HepG2 (cell line): Measurements from ENCODE around the gene METTL13. TPM values are rescaled to one million over a fixed set of nuclear protein-coding genes. Genes with fewer than 3 reads are reported as not detected.

Source experiments
- ATAC-seq: fragments of 200-7000 bp; cut with Tn5 transposase; 3 replicates; pipeline ENCODE4 v1.9.1; 2020; ENCODE audit warnings: mild to moderate bottlenecking, moderate library complexity
- Bru-seq: library from RNA; stranded (reverse); fragments of 400-500 nt; gene quantifications from one replicate; lab custom pipeline; 2021; lab: Mats Ljungman, UMichigan
- BruChase-seq, 2 experiments: library from RNA; stranded (reverse); fragments of 400-500 nt; gene quantifications; one replicate each; lab custom pipeline; 2021; lab: Mats Ljungman, UMichigan
- BruUV-seq: library from RNA; stranded (reverse); fragments of 400-500 nt; replicated peaks from 2 replicates; lab custom pipeline; 2021; lab: Mats Ljungman, UMichigan
- CTCF ChIA-PET: fragments of 300-600 bp; formaldehyde crosslinking; extraction: SDS; loops from one replicate; lab custom pipeline; 2021; ENCODE audit warnings: low total read pairs, inconsistent platforms, low intra/inter-chr PET ratio; lab: Yijun Ruan, JAX
- POLR2A ChIA-PET: fragments of 350-600 bp; sonication (Branson Sonifier 250); formaldehyde crosslinking; loops from one replicate; lab custom pipeline; 2020; ENCODE audit warnings: antibody characterized with exemption, inconsistent platforms; lab: Yijun Ruan, JAX
- DNase-seq: peaks from one replicate; pipeline ENCODE4 v3.0.0-alpha.2; 2015; ENCODE audit warnings: low spot score
- FAIRE-seq: peaks from 3 replicates; lab custom pipeline; 2011; peaks lifted over from hg19 to GRCh38; lab: Jason Lieb, UNC
- H2AFZ ChIP-seq: one replicate; pipeline ENCODE4 v1.6.1; 2011; ENCODE audit warnings: low read length, inconsistent platforms
- H3K27ac ChIP-seq: fragments of 300-600 bp; 3 replicates; pipeline ENCODE4 v1.8.0; 2011; ENCODE audit warnings: mixed run types, mild to moderate bottlenecking, mixed read lengths, low read length, inconsistent platforms; ENCODE audit not compliant: insufficient read depth; ENCODE audit errors: extremely low read length
- H3K27me3 ChIP-seq, 2 experiments: fragments of 200-600 bp in 1 of 2; 2 replicates in 1 of 2; 3 replicates in 1 of 2; pipeline versions ENCODE4 v1.6.0 to v1.8.0; 2011; ENCODE audit warnings: low read length in 2 of 2, mild to moderate bottlenecking in 2 of 2, moderate library complexity in 2 of 2, inconsistent platforms in 1 of 2; ENCODE audit not compliant: insufficient read depth in 2 of 2, control insufficient read depth in 1 of 2
- H3K36me3 ChIP-seq, 2 experiments: fragments of 200-600 bp in 1 of 2; replicated peaks in 1 of 2; 2 replicates in 1 of 2; 3 replicates in 1 of 2; pipeline versions ENCODE4 v1.5.1 to v1.8.0; 2011; ENCODE audit warnings: low read length in 2 of 2, inconsistent platforms in 1 of 2; ENCODE audit not compliant: insufficient read depth in 2 of 2, control insufficient read depth in 1 of 2
- H3K4me1 ChIP-seq: 2 replicates; pipeline ENCODE4 v1.5.1; 2012; ENCODE audit warnings: low read length, inconsistent platforms; ENCODE audit not compliant: insufficient read depth
- H3K4me2 ChIP-seq: 2 replicates; pipeline ENCODE4 v1.6.0; 2011; ENCODE audit warnings: low read depth, low read length, inconsistent platforms
- H3K4me3 ChIP-seq, 3 experiments: fragments of 200-600 bp in 1 of 3; sonication (generic), shearing (Covaris generic) in 1 of 3; replicated peaks in 1 of 3; 2 replicates each; pipeline ENCODE4 v1.5.1; 2011 to 2016; ENCODE audit warnings: low read length in 3 of 3, inconsistent platforms in 2 of 3, low read depth in 2 of 3, mild to moderate bottlenecking in 2 of 3, control low read depth in 1 of 3, mixed read lengths in 1 of 3; ENCODE audit not compliant: insufficient read depth in 1 of 3
- H3K79me2 ChIP-seq: one replicate; pipeline ENCODE4 v1.6.1; 2011; ENCODE audit warnings: low read length, inconsistent platforms; ENCODE audit not compliant: insufficient read depth
- H3K9ac ChIP-seq: 2 replicates; pipeline ENCODE4 v1.6.0; 2011; ENCODE audit warnings: mild to moderate bottlenecking, low read depth, low read length, inconsistent platforms; ENCODE audit not compliant: insufficient read depth
- H3K9me3 ChIP-seq: 2 replicates; pipeline ENCODE4 v1.5.1; 2012; ENCODE audit warnings: mild to moderate bottlenecking, low read length
- H4K20me1 ChIP-seq: 2 replicates; pipeline ENCODE4 v1.6.0; 2011; ENCODE audit warnings: inconsistent platforms, mild to moderate bottlenecking, low read length, moderate library complexity; ENCODE audit not compliant: insufficient read depth
- EP300 ChIP-seq, 3 experiments: sonication (generic) in 1 of 3; formaldehyde crosslinking in 1 of 3; IDR thresholded peaks; 2 replicates each; pipeline versions ENCODE4 v1.5.1 to v1.6.1; 2011 to 2020; ENCODE audit warnings: low read depth in 2 of 3, low read length in 2 of 3, borderline replicate concordance in 1 of 3, improper control_type of control experiment in 1 of 3, mild to moderate bottlenecking in 1 of 3, missing genetic modification reagents in 1 of 3, moderate library complexity in 1 of 3
- ESRRA ChIP-seq: sonication (generic); formaldehyde crosslinking; IDR thresholded peaks from 2 replicates; pipeline ENCODE4 v1.5.1; 2020; ENCODE audit warnings: mild to moderate bottlenecking, low read depth, missing genetic modification reagents
- HOXA9 ChIP-seq: sonication (generic); formaldehyde crosslinking; IDR thresholded peaks from 2 replicates; pipeline ENCODE4 v1.8.1; 2022; ENCODE audit warnings: missing genetic modification reagents, mild to moderate bottlenecking, moderate library complexity, borderline replicate concordance
- KLF12 ChIP-seq: sonication (generic); formaldehyde crosslinking; IDR thresholded peaks from 2 replicates; pipeline ENCODE4 v1.4.0; 2020; ENCODE audit warnings: missing genetic modification reagents, borderline replicate concordance
- KMT2B ChIP-seq: IDR thresholded peaks from 2 replicates; pipeline ENCODE4 v1.6.1; 2016; ENCODE audit warnings: missing genetic modification reagents, missing compliant biosample characterization
- NCOA1 ChIP-seq: sonication (generic); formaldehyde crosslinking; IDR thresholded peaks from 2 replicates; pipeline ENCODE4 v1.9.0; 2021; ENCODE audit warnings: missing genetic modification reagents
- PAWR ChIP-seq: sonication (generic); formaldehyde crosslinking; IDR thresholded peaks from 2 replicates; pipeline ENCODE4 v1.4.0; 2020; ENCODE audit warnings: missing genetic modification reagents, mild to moderate bottlenecking, borderline replicate concordance
- TARDBP ChIP-seq: sonication (generic); formaldehyde crosslinking; IDR thresholded peaks from 2 replicates; pipeline ENCODE4 v1.8.0; 2022; ENCODE audit warnings: mild to moderate bottlenecking, missing genetic modification reagents
- WIZ ChIP-seq: sonication (generic); formaldehyde crosslinking; IDR thresholded peaks from 2 replicates; pipeline ENCODE4 v1.5.1; 2020; ENCODE audit warnings: mild to moderate bottlenecking, missing genetic modification reagents
- ZFP36L1 ChIP-seq: sonication (generic); formaldehyde crosslinking; IDR thresholded peaks from 2 replicates; pipeline ENCODE4 v1.8.0; 2022; ENCODE audit warnings: mild to moderate bottlenecking, missing genetic modification reagents, moderate library complexity
- ZFX ChIP-seq: sonication (generic); formaldehyde crosslinking; IDR thresholded peaks from 2 replicates; pipeline ENCODE4 v1.4.0; 2020; ENCODE audit warnings: mild to moderate bottlenecking, low read depth, missing genetic modification reagents, moderate library complexity
- ZFY ChIP-seq: sonication (generic); formaldehyde crosslinking; IDR thresholded peaks from 2 replicates; pipeline ENCODE4 v1.4.0; 2020; ENCODE audit warnings: missing genetic modification reagents
- ZNF337 ChIP-seq: sonication (generic); formaldehyde crosslinking; IDR thresholded peaks from 2 replicates; pipeline ENCODE4 v1.5.1; 2020; ENCODE audit warnings: missing genetic modification reagents, low read depth, mild to moderate bottlenecking, borderline replicate concordance
- ZNF619 ChIP-seq: sonication (generic); formaldehyde crosslinking; IDR thresholded peaks from 2 replicates; pipeline ENCODE4 v1.4.0; 2020; ENCODE audit warnings: mild to moderate bottlenecking, missing genetic modification reagents
- ZNF839 ChIP-seq: sonication (generic); formaldehyde crosslinking; IDR thresholded peaks from 2 replicates; pipeline ENCODE4 v1.4.0; 2020; ENCODE audit warnings: missing genetic modification reagents, mild to moderate bottlenecking, borderline replicate concordance
- WGBS: methylation state at CpG from one replicate; pipeline ENCODE4 v1.1.6; 2017; ENCODE audit warnings: low lambda C conversion rate; 5-methylcytosine and 5-hydroxymethylcytosine counted together
- in situ Hi-C: cut with HindIII; loops from 2 replicates; pipeline ENCODE4 v1.10.0; 2017; ENCODE audit warnings: low pct_unique_long_range_greater_than_20kb; ENCODE audit not compliant: extremely low pct_ligation_motif_present
- intact Hi-C: fragments of 100-400 bp; cut with micrococcal nuclease; formaldehyde crosslinking; loops from one replicate; pipeline ENCODE4 v1.10.0; 2022; ENCODE audit not compliant: unreplicated experiment
- long read RNA-seq, 2 experiments: library from RNA in 1 of 2; library from polyadenylated mRNA in 1 of 2; stranded (forward) in 1 of 2; unstranded in 1 of 2; transcript quantifications; one replicate each; pipeline ENCODE4 v2.0.0, GENCODE V29; 2019 to 2022
- polyA minus RNA-seq, 3 experiments: library from RNA; depleted of rRNA, polyadenylated mRNA; stranded (reverse); fragments of >200 nt; gene quantifications; 2 replicates each; pipeline ENCODE4 v1.2.3, GENCODE V29; 2011; ENCODE audit warnings: low replicate concordance in 1 of 3
- polyA plus RNA-seq, 8 experiments: library from polyadenylated mRNA; depleted of rRNA in 3 of 8; stranded (reverse) in 7 of 8; unstranded in 1 of 8; fragments of >200 nt; fragmentation: Illumina TruSeq in 4 of 8; extraction: Trizol in 4 of 8; gene quantifications; 2 replicates each; pipeline versions ENCODE4 v1.2.1 to v1.2.3, GENCODE V29; 2011 to 2016; ENCODE audit warnings: low read depth in 4 of 8, missing spikeins in 1 of 8, mixed read lengths in 1 of 8; ENCODE audit not compliant: insufficient read depth in 1 of 8
- total RNA-seq, 5 experiments: library from RNA; depleted of rRNA; stranded (reverse); fragments of >200 nt; fragmentation: Illumina TruSeq; extraction: Trizol; gene quantifications; 2 replicates each; pipeline ENCODE4 v1.2.3, GENCODE V29; 2016; ENCODE audit warnings: low read depth in 1 of 5

The METTL13 gene, protein sequence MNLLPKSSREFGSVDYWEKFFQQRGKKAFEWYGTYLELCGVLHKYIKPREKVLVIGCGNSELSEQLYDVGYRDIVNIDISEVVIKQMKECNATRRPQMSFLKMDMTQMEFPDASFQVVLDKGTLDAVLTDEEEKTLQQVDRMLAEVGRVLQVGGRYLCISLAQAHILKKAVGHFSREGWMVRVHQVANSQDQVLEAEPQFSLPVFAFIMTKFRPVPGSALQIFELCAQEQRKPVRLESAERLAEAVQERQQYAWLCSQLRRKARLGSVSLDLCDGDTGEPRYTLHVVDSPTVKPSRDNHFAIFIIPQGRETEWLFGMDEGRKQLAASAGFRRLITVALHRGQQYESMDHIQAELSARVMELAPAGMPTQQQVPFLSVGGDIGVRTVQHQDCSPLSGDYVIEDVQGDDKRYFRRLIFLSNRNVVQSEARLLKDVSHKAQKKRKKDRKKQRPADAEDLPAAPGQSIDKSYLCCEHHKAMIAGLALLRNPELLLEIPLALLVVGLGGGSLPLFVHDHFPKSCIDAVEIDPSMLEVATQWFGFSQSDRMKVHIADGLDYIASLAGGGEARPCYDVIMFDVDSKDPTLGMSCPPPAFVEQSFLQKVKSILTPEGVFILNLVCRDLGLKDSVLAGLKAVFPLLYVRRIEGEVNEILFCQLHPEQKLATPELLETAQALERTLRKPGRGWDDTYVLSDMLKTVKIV
- total RNA-seq (2016; rRNA removed; fragmentation: Illumina TruSeq; extraction: Trizol) (22.8 and 28.3 TPM in 2 replicates), polyA plus RNA-seq (2011; rRNA removed) (18.6 and 20.5 TPM in 2 replicates), polyA minus RNA-seq (2011; rRNA and poly(A)+ RNA removed; ENCODE audit: low replicate concordance) (21.5 and 62.4 TPM in 2 replicates), Bru-seq, nascent RNA (percentile 69 among the genes with signal in this experiment), BruChase-seq, experiment 1, labeled RNA remaining after a 6-hour chase (percentile 68 among the genes with signal in this experiment), BruChase-seq, experiment 2, labeled RNA remaining after a 2-hour chase (percentile 72 among the genes with signal in this experiment)
- 3.0 and 4.9 TPM in 2 replicates for total RNA-seq (2016; cell fraction: cytosol; rRNA removed; fragmentation: Illumina TruSeq; extraction: Trizol; ENCODE audit: low read depth)
- total RNA-seq (2016; cell fraction: insoluble cytoplasmic fraction; rRNA removed; fragmentation: Illumina TruSeq; extraction: Trizol), result 22.3 and 25.7 TPM in 2 replicates
- 9.3 and 9.4 TPM in 2 replicates for total RNA-seq (2016; cell fraction: membrane; rRNA removed; fragmentation: Illumina TruSeq; extraction: Trizol)
- total RNA-seq (2016; cell fraction: nucleus; rRNA removed; fragmentation: Illumina TruSeq; extraction: Trizol), result 15.9 and 17.2 TPM in 2 replicates
- 17.8 and 21.4 TPM in 2 replicates for polyA plus RNA-seq (2011; cell fraction: cytosol; rRNA removed)
- 10.4 and 11.1 TPM in 2 replicates for polyA plus RNA-seq (2011; cell fraction: nucleus; rRNA removed)
- polyA plus RNA-seq (2012), result 16.9 and 17.0 TPM in 2 replicates
- polyA plus RNA-seq (2016; cell fraction: cytosol; fragmentation: Illumina TruSeq; extraction: Trizol; ENCODE audit: low read depth), result 3.2 and 3.4 TPM in 2 replicates
- 36.3 and 42.2 TPM in 2 replicates for polyA plus RNA-seq (2016; cell fraction: insoluble cytoplasmic fraction; fragmentation: Illumina TruSeq; extraction: Trizol; ENCODE audit: low read depth)
- 5.7 and 6.4 TPM in 2 replicates for polyA plus RNA-seq (2016; cell fraction: membrane; fragmentation: Illumina TruSeq; extraction: Trizol; ENCODE audit: low read depth)
- polyA plus RNA-seq (2016; cell fraction: nucleus; fragmentation: Illumina TruSeq; extraction: Trizol; ENCODE audit: insufficient read depth, low read depth), result 25.8 and 28.6 TPM in 2 replicates
- 7.9 and 9.5 TPM in 2 replicates for polyA minus RNA-seq (2011; cell fraction: cytosol; rRNA and poly(A)+ RNA removed)
- polyA minus RNA-seq (2011; cell fraction: nucleus; rRNA and poly(A)+ RNA removed), result 14.0 and 16.2 TPM in 2 replicates
- long read RNA-seq, experiment 1, transcript METTL13-201 (8 exons, 3,327 nt), result major isoform, 14 of 23 reads
- long read RNA-seq, experiment 1, partial matches to known transcripts, result 3 of 23 reads
- long read RNA-seq, experiment 1, other reads (novel, unspliced or antisense), result 4 of 23 reads
- long read RNA-seq, experiment 2, transcript METTL13-201 (8 exons, 3,327 nt), result major isoform, 31 of 66 reads
- long read RNA-seq, experiment 2, partial matches to known transcripts, result 18 of 66 reads
- long read RNA-seq, experiment 2, other reads (novel, unspliced or antisense), result 15 of 66 reads

DNA sequence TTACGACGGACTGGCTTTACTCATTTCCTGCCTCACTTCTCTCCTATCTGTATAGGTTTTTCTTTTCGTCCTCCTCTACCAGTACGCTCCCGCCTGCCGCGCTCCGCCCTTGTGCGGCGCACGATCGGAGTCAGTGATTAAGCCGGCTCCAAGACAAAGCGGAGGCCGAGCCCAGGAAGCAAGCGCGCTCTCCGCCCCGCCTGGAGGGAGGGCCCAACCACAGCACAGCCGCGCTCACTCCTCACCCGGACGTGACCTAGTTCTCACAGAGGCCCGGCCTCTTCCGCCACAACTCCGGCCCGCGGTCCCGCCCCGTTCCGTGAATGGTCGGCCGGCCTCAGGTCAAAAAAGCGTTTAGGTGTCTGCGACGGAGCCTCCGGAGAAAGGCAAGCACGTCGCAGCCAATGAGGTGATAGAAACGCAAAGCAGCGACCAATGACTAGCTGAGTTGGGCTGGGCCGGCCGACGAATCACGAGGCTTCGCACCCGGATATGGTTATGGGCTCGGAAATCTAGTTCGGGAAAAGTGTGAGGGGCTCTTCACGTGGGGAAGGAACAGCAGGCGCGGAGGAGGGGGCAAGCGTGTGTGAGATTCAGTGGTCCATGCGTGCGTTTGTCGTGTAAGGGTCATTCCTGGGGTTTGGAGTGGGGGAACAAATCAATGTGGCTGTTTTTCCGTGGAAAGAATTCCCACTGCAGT, at the start of gene METTL13:
TSS of gene METTL13 (plus strand) at position 485 of the 700 bp plus-strand sequence. CDS start 308 bp downstream, outside the sequence.
- Histone ChIP-seq H3K4me2 (peak within 1 kb of the TSS; percentile 95), H3K4me3 (peak within 1 kb of the TSS; percentile 82 to 83 (median 82)), H3K9me3 (no peaks in the 10 kb centered on the region), H3K36me3 (peaks cover 13 to 26% of the 10 kb centered on the region in 2 experiments), H4K20me1 (no peaks in the 10 kb centered on the region), H3K4me1 (peaks cover 35% of the 10 kb centered on the region), H2AFZ (peak within 1 kb of the TSS; percentile 93), H3K27me3 (no peaks in the 10 kb centered on the region; a peak in 1 of 5 replicates), H3K9ac (peak within 1 kb of the TSS; percentile 83), H3K79me2 (peaks cover 25% of the 10 kb centered on the region), H3K27ac (peak within 1 kb of the TSS; percentile 85)
- CTCF ChIA-PET, result no interaction called here
- FAIRE-seq (peak; percentile 97), ATAC-seq (peak; percentile 99), DNase-seq (peak; percentile 97)
- 0% methylated on average over 43 of the region's 57 CpGs for WGBS
- intact Hi-C loops (loop anchor here (1.0 to 10.0 kb wide), 3 partner anchors 39 to 294 kb away; partner anchors contain the start of genes PRRC2C and VAMP4), in situ Hi-C loops (no loop called here)
- BruUV-seq, result no TSS peak
- POLR2A ChIA-PET, result interaction anchor here (1.0 to 2.7 kb wide), 8 partner anchors 17 to 1695 kb away, joined by 3 to 20 read pairs (median 4); partner anchors contain the start of genes PRDX6, PRRC2C and VAMP4
- TF ChIP-seq PAWR (CRISPR knock-in tag) (no peak), KLF12 (CRISPR knock-in tag) (no peak), ESRRA (no peak), ZFY (CRISPR knock-in tag) (peak; percentile 87), ZNF337 (no peak), WIZ (CRISPR knock-in tag) (no peak; the same call in 1 of the 2 replicates), ZNF619 (CRISPR knock-in tag) (0 out of 2 replicates have a peak, but pooled peaks have one; percentile 25), EP300 (IDR thresholded peaks at IDR 0.05; ENCODE audit: low read depth in 2 of 2, low read length in 2 of 2) (no peak), EP300 (CRISPR knock-in tag; IDR thresholded peaks at IDR 0.05; ENCODE audit: borderline replicate concordance) (no peak), NCOA1 (no peak), HOXA9 (CRISPR knock-in tag) (peak; percentile 45; the same call in 1 of the 2 replicates), KMT2B (CRISPR knock-in tag) (peak; percentile 78), ZFP36L1 (CRISPR knock-in tag) (0 out of 2 replicates have a peak, but pooled peaks have one; percentile 1), ZNF839 (CRISPR knock-in tag) (no peak), TARDBP (CRISPR knock-in tag) (peak; percentile 60), ZFX (CRISPR knock-in tag) (peak; percentile 91)
